Stimulated activated CD4-positive, alpha-beta T cell treated with anti-CD3 and anti-CD28 coated beads, TNF-alpha, amount 100 ng/mL, for 24 hours (primary cell): ENCODE results near the gene RIPK1.
A peak's percentile ranks its signal among the peaks of the same experiment; 100 is the strongest.

Experiments used
- DNase-seq, 3 experiments: peaks; one replicate each; pipeline ENCODE4 v3.0.0-alpha.2; 2020; ENCODE audit warnings: low read depth in 3 of 3

Gene RIPK1

DNA sequence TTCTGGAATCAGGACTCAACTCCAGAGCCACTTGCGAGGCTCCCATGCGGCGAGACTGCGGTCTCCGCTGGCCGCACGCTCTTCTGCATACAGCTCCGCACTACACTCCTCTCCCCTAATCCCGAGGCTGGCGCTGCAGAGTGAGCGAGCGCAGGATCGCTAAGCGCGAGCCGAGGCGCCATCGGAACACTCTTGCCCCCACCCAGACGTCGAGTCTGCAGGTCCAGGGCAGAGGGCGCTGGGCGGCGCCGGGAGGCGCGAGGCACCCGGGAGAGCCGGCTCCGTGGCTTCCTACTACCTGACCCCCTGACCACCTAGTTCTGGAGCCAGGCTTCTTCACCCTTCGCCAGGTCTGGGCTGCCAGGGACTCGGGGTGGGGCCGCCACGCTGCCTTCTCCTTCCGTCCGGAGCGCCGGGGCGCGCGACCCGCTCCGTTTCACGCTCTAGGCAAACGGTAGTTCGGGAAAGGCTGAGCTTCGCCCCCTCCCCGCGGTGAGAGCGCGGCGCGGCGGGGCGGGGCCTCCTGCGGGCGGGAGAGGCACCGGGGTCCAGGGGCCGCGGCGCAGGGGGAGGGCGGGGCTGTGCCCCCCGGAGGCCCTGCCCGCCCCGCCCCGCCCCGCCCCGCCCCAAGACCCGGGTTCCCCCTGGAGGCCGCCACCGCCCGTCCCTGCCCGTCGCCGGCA, 94.4 kb downstream of the RIPK1 start:
- DNase-seq = peak in 1 of 3 experiments; percentile 51

DNA sequence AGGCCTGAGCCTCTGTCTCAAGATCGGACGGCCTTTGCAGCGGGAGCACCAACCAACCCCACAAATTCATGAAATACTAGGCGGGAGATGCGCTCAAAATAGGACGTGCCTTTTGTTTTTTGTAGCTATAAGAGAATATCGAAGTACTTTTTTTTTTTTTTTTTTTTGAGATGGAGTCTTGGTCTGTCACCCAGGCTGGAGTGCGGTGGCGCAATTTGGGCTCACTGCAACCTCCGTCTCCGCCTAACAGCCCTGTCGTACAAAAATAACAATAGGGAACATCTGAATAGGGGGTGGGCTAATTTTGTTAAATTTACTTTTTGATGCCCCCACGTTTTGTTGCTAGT, 94.9 kb downstream of the RIPK1 start:
- DNase-seq = no peak

DNA sequence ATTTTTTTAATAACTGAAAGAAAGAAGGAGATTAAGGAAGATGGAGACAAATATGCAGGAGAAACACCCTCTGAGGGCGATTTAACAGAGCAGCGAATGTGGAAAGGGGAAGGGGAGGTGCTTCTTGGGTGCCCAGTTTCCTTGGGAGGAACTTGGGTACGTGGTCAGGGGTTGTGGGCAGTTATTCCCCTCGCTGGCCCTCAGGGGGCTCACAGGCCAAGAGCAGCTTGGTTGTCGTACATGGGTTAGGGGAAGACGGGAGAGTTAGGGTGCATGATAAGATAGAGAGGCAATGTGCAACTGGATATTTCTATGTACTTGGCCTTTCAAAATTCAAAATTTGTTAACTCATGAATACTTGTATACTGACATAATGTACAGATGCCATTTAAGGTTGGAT, 96.1 kb downstream of the RIPK1 start:
- no peak for DNase-seq
